Lung microvascular endothelial cell (primary cell): ENCODE data around the gene CENPV. TPM values are rescaled to one million over a fixed set of nuclear protein-coding genes. Genes with fewer than 3 reads are reported as not detected.

Experiments used
- DNase-seq, 2 donors: peaks; one replicate each; pipeline versions ENCODE4 v3.0.0 to v3.0.0-alpha.2; 2010; ENCODE audit warnings: low read depth in 2 of 2
- total RNA-seq: library from RNA; depleted of rRNA; stranded (reverse); fragments of >200 nt; gene quantifications from 2 replicates; pipeline ENCODE4 v1.2.1, GENCODE V29; 2014

The CENPV gene
- total RNA-seq, 1 donor from 2014 or later, result 2.8 TPM

- no peak for DNase-seq
These were observed 8.6 kb upstream of the CENPV start for GRCh38 chr17:16361874-16362273.

- no peak for DNase-seq
These were observed 5.1 kb upstream of the CENPV start for GRCh38 chr17:16358394-16358793.

GRCh38 chr17:16354585-16354984 is 1.3 kb upstream of the CENPV start:
- no peak for DNase-seq

- peak; percentile 15 to 16 for DNase-seq
These were observed 477 bp downstream of the CENPV start for GRCh38 chr17:16352667-16353316.

- DNase-seq, result peak; percentile 17 to 38
These were observed 984 bp downstream of the CENPV start for GRCh38 chr17:16352303-16352666.

GRCh38 chr17:16351831-16352230 is 1.4 kb downstream of the CENPV start:
- no peak for DNase-seq

- no peak for DNase-seq
These were observed 3.8 kb downstream of the CENPV start for GRCh38 chr17:16349431-16349830.

- DNase-seq, result no peak
These were observed 4.7 kb downstream of the CENPV start for GRCh38 chr17:16348586-16348985.

GRCh38 chr17:16346721-16347271 is 6.5 kb downstream of the CENPV start:
- DNase-seq, result no peak

- no peak for DNase-seq
These were observed 7.7 kb downstream of the CENPV start for GRCh38 chr17:16345565-16345964.

GRCh38 chr17:16343569-16343968 is 9.7 kb downstream of the CENPV start:
- DNase-seq, result no peak

- peak; percentile 55 to 83 for DNase-seq
These were observed 10.3 kb downstream of the CENPV start for GRCh38 chr17:16342979-16343378.

GRCh38 chr17:16339959-16340358 is 13.3 kb downstream of the CENPV start:
- DNase-seq, result no peak

- DNase-seq, result no peak
These were observed 13.9 kb downstream of the CENPV start for GRCh38 chr17:16339402-16339801.

- DNase-seq, result no peak
These were observed 14.9 kb downstream of the CENPV start for GRCh38 chr17:16338391-16338790.

- peak; percentile 26 to 27 for DNase-seq
These were observed 23.6 kb downstream of the CENPV start for GRCh38 chr17:16329519-16330271.

GRCh38 chr17:16328997-16329396 is 24.3 kb downstream of the CENPV start:
- DNase-seq, result no peak

GRCh38 chr17:16327018-16327417 is 26.3 kb downstream of the CENPV start:
- DNase-seq, result no peak

GRCh38 chr17:16325964-16326363 is 27.3 kb downstream of the CENPV start:
- no peak for DNase-seq

- no peak for DNase-seq
These were observed 30.6 kb downstream of the CENPV start for GRCh38 chr17:16322636-16323035.

GRCh38 chr17:16319969-16320368 is 33.3 kb downstream of the CENPV start:
- no peak for DNase-seq

- DNase-seq, result no peak
These were observed 38.4 kb downstream of the CENPV start for GRCh38 chr17:16314859-16315258.

GRCh38 chr17:16314189-16314588 is 39.1 kb downstream of the CENPV start:
- no peak for DNase-seq
